Liver (tissue), 9 donors: ENCODE measurements around the gene C5orf58. TPM values are rescaled to one million over a fixed set of nuclear protein-coding genes. Genes with fewer than 3 reads are reported as not detected.

Source experiments
- DNase-seq: peaks from one replicate; pipeline ENCODE4 v3.0.0-alpha.2; 2017; ENCODE audit warnings: low spot score
- H3K27ac ChIP-seq, 2 donors: one replicate each; pipeline ENCODE4 v1.7.0; 2013; ENCODE audit warnings: inconsistent platforms in 2 of 2, low read length in 2 of 2, control low read depth in 1 of 2, low read depth in 1 of 2, mild to moderate bottlenecking in 1 of 2
- H3K27me3 ChIP-seq, 4 donors: one replicate each; pipeline versions ENCODE4 v1.6.1 to v1.7.0; 2013; ENCODE audit warnings: low read length in 3 of 4, inconsistent platforms in 1 of 4, mild to moderate bottlenecking in 1 of 4, moderate library complexity in 1 of 4; ENCODE audit not compliant: control insufficient read depth in 4 of 4, insufficient read depth in 4 of 4
- H3K36me3 ChIP-seq, 4 donors: one replicate each; pipeline versions ENCODE4 v1.6.1 to v1.7.0; 2013; ENCODE audit warnings: low read length in 3 of 4, mild to moderate bottlenecking in 3 of 4, low read depth in 1 of 4, moderate library complexity in 1 of 4; ENCODE audit not compliant: control insufficient read depth in 4 of 4, insufficient read depth in 3 of 4
- H3K4me1 ChIP-seq, 4 donors: one replicate each; pipeline versions ENCODE4 v1.6.1 to v1.7.0; 2013; ENCODE audit warnings: low read length in 3 of 4, mild to moderate bottlenecking in 3 of 4, moderate library complexity in 1 of 4; ENCODE audit not compliant: control insufficient read depth in 4 of 4, insufficient read depth in 4 of 4
- H3K4me3 ChIP-seq, 3 donors: one replicate each; pipeline versions ENCODE4 v1.6.1 to v1.7.0; 2013; ENCODE audit warnings: low read length in 3 of 3, control low read depth in 1 of 3, low read depth in 1 of 3, mild to moderate bottlenecking in 1 of 3
- H3K9ac ChIP-seq, 2 donors: one replicate each; pipeline ENCODE4 v1.7.0; 2013; ENCODE audit warnings: low read length in 2 of 2, mild to moderate bottlenecking in 2 of 2, moderate library complexity in 2 of 2, control low read depth in 1 of 2, low read depth in 1 of 2
- H3K9me3 ChIP-seq, 4 donors: one replicate each; pipeline versions ENCODE4 v1.6.1 to v1.7.0; 2013; ENCODE audit warnings: low read length in 3 of 4; ENCODE audit not compliant: control insufficient read depth in 4 of 4
- CTCF ChIP-seq: fragments of 150-350 bp; IDR thresholded peaks from 2 replicates; pipeline ENCODE4 v1.5.1; 2017; ENCODE audit warnings: improper control_type of control experiment, low read depth, low read length; ENCODE audit not compliant: missing input control
- EGR1 ChIP-seq, 2 donors: IDR thresholded peaks; 2 replicates each; pipeline ENCODE4 v1.6.1; 2016 to 2018; ENCODE audit warnings: antibody characterized with exemption in 2 of 2, low read depth in 2 of 2
- FOXA1 ChIP-seq: IDR thresholded peaks from 2 replicates; pipeline ENCODE4 v1.6.1; 2016; ENCODE audit warnings: antibody characterized with exemption
- FOXA2 ChIP-seq: IDR thresholded peaks from 2 replicates; pipeline ENCODE4 v1.6.1; 2016; ENCODE audit warnings: antibody characterized with exemption
- GABPA ChIP-seq, 2 donors: IDR thresholded peaks in 1 of 2; conservative IDR thresholded peaks in 1 of 2; 2 replicates each; pipeline ENCODE4 v1.6.1; 2016; ENCODE audit warnings: antibody characterized with exemption in 2 of 2, mild to moderate bottlenecking in 1 of 2, moderate library complexity in 1 of 2
- HNF4A ChIP-seq, 2 donors: conservative IDR thresholded peaks; 2 replicates each; pipeline ENCODE4 v1.6.1; 2016; ENCODE audit warnings: antibody characterized with exemption in 2 of 2, mild to moderate bottlenecking in 2 of 2
- HNF4G ChIP-seq: IDR thresholded peaks from 2 replicates; pipeline ENCODE4 v1.6.1; 2016; ENCODE audit warnings: antibody characterized with exemption
- JUND ChIP-seq, 2 donors: IDR thresholded peaks; 2 replicates each; pipeline ENCODE4 v1.6.1; 2016; ENCODE audit warnings: antibody characterized with exemption in 2 of 2
- NR2F2 ChIP-seq: IDR thresholded peaks from 2 replicates; pipeline ENCODE4 v1.6.1; 2016; ENCODE audit warnings: antibody characterized with exemption
- RAD21 ChIP-seq, 2 donors: IDR thresholded peaks; 2 replicates each; pipeline ENCODE4 v1.6.1; 2016; ENCODE audit warnings: antibody characterized with exemption in 2 of 2, mild to moderate bottlenecking in 2 of 2
- REST ChIP-seq: IDR thresholded peaks from 2 replicates; pipeline ENCODE4 v1.6.1; 2016; ENCODE audit warnings: antibody characterized with exemption, mild to moderate bottlenecking
- RXRA ChIP-seq, 2 donors: IDR thresholded peaks; 2 replicates each; pipeline ENCODE4 v1.6.1; 2017 to 2018; ENCODE audit warnings: antibody characterized with exemption in 2 of 2, mild to moderate bottlenecking in 1 of 2
- SP1 ChIP-seq: IDR thresholded peaks from 2 replicates; pipeline ENCODE4 v1.6.1; 2018; ENCODE audit warnings: antibody characterized with exemption, mild to moderate bottlenecking
- TAF1 ChIP-seq: conservative IDR thresholded peaks from 2 replicates; pipeline ENCODE4 v1.6.1; 2016; ENCODE audit warnings: antibody characterized with exemption, mild to moderate bottlenecking
- YY1 ChIP-seq: IDR thresholded peaks from 2 replicates; pipeline ENCODE4 v1.6.1; 2016; ENCODE audit warnings: antibody characterized with exemption, mild to moderate bottlenecking
- WGBS: extraction: QIAGEN DNeasy Blood & Tissue Kit; methylation state at CpG from one replicate; pipeline ENCODE4 v1.1.7; 2013; 5-methylcytosine and 5-hydroxymethylcytosine counted together
- polyA plus RNA-seq, 2 donors: library from polyadenylated mRNA; stranded (reverse) in 1 of 2; unstranded in 1 of 2; fragments of 200-250 nt in 1 of 2; fragments of >200 nt in 1 of 2; fragmentation: Nextera tagmentation in 1 of 2; extraction: Ambion mirVana in 1 of 2; gene quantifications; one replicate each; pipeline versions ENCODE4 v1.2.1 to v1.2.3, GENCODE V29; 2013 to 2015
- total RNA-seq, 2 donors: library from RNA; depleted of rRNA; stranded (reverse); fragments of >200 nt; gene quantifications; one replicate each; pipeline ENCODE4 v1.2.3, GENCODE V29; 2014
- TF ChIP-seq, protein P1 (sequence below): IDR thresholded peaks from 2 replicates; pipeline ENCODE4 v1.6.1; 2016; ENCODE audit warnings: antibody characterized with exemption
- TF ChIP-seq, protein P2 (sequence below): IDR thresholded peaks from 2 replicates; pipeline ENCODE4 v1.6.1; 2016; ENCODE audit warnings: antibody characterized with exemption
- donor health status: healthy.
- donor health status: healthy.
- donor health status: healthy.
- donor health status: healthy.
- donor health status: healthy.

C5orf58 gene
- total and polyA plus RNA-seq, 4 donors = 0.64 TPM; not detected in 3

- no peak overlapping the region for H3K9ac ChIP-seq
- TF ChIP-seq TAF1 (no peak), FOXA2 (no peak), SP1 (no peak), FOXA1 (no peak), EGR1 (IDR thresholded peaks at IDR 0.05; ENCODE audit: low read depth in 2 of 2) (no peak), HNF4A (conservative IDR thresholded peaks at IDR 0.05) (no peak), RXRA (IDR thresholded peaks at IDR 0.05) (no peak), YY1 (no peak), CTCF (no peak)
- TF ChIP-seq, protein P1, sequence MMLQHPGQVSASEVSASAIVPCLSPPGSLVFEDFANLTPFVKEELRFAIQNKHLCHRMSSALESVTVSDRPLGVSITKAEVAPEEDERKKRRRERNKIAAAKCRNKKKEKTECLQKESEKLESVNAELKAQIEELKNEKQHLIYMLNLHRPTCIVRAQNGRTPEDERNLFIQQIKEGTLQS = no peak
- H3K4me1 ChIP-seq = peaks cover 0 to 13% (median 5%) of the 10 kb centered on the region in 4 donors
- H3K4me3 ChIP-seq = no peak overlapping the region
- WGBS = 41% methylated on average over 3 of the region's 3 CpGs
- H3K36me3 ChIP-seq = peaks cover 0 to 8% (median 1%) of the 10 kb centered on the region in 4 donors
- no peak for DNase-seq
- H3K9me3 ChIP-seq = no peaks in the 10 kb centered on the region
- peak overlapping the region; percentile 32 to 65 for H3K27ac ChIP-seq
- H3K27me3 ChIP-seq = no peaks in the 10 kb centered on the region
Measured at GRCh38 chr5:170268884-170269283, 36.1 kb downstream of the C5orf58 start.

- Histone ChIP-seq H3K36me3 (peaks cover 0 to 8% (median 1%) of the 10 kb centered on the region in 4 donors), H3K9ac (no peak overlapping the region)
- WGBS = 82% methylated on average over 7 of the region's 7 CpGs
Measured at GRCh38 chr5:170269579-170269978, 36.8 kb downstream of the C5orf58 start.

More at GRCh38 chr5:170269579-170269978, 36.8 kb downstream of the C5orf58 start:
- peak overlapping the region; percentile 32 to 65 for H3K27ac ChIP-seq
- H3K4me3 ChIP-seq = no peak overlapping the region
- DNase-seq = no peak
- TF ChIP-seq RAD21 (IDR thresholded peaks at IDR 0.05) (no peak), TAF1 (no peak), YY1 (no peak), NR2F2 (no peak), SP1 (no peak), GABPA (IDR thresholded peaks at IDR 0.05 in 1 of 2, conservative IDR thresholded peaks at IDR 0.05 in 1 of 2) (no peak), REST (no peak), CTCF (no peak), JUND (IDR thresholded peaks at IDR 0.05) (no peak), HNF4G (no peak), EGR1 (IDR thresholded peaks at IDR 0.05; ENCODE audit: low read depth in 2 of 2) (no peak), FOXA1 (no peak), HNF4A (conservative IDR thresholded peaks at IDR 0.05) (no peak)
- TF ChIP-seq, protein P2, sequence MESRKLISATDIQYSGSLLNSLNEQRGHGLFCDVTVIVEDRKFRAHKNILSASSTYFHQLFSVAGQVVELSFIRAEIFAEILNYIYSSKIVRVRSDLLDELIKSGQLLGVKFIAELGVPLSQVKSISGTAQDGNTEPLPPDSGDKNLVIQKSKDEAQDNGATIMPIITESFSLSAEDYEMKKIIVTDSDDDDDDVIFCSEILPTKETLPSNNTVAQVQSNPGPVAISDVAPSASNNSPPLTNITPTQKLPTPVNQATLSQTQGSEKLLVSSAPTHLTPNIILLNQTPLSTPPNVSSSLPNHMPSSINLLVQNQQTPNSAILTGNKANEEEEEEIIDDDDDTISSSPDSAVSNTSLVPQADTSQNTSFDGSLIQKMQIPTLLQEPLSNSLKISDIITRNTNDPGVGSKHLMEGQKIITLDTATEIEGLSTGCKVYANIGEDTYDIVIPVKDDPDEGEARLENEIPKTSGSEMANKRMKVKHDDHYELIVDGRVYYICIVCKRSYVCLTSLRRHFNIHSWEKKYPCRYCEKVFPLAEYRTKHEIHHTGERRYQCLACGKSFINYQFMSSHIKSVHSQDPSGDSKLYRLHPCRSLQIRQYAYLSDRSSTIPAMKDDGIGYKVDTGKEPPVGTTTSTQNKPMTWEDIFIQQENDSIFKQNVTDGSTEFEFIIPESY = no peak
- TF ChIP-seq, protein P1 = no peak
- no peaks in the 10 kb centered on the region for H3K27me3 ChIP-seq
- peaks cover 0 to 13% (median 7%) of the 10 kb centered on the region in 4 donors for H3K4me1 ChIP-seq
- no peaks in the 10 kb centered on the region for H3K9me3 ChIP-seq
